Testis (tissue), 2 donors: Measurements from ENCODE around the gene DHX57.

Experiments
- CTCF ChIP-seq, 3 experiments: fragments of 450-650 bp in 2 of 3; fragments of 200-600 bp in 1 of 3; sonication (generic) in 1 of 3; IDR thresholded peaks; one replicate each; pipeline ENCODE4 v1.5.1; 2016 to 2019; ENCODE audit warnings: antibody characterized with exemption in 3 of 3, mild to moderate bottlenecking in 2 of 3, moderate library complexity in 1 of 3
- POLR2A ChIP-seq: fragments of 450-650 bp; IDR thresholded peaks from one replicate; pipeline ENCODE4 v1.6.1; 2017; ENCODE audit warnings: antibody characterized with exemption, mild to moderate bottlenecking, moderate library complexity

GRCh38 chr2:38892819-38893218, 17.1 kb upstream of the DHX57 start:
- TF ChIP-seq CTCF (IDR thresholded peaks at IDR 0.05) (no peak), POLR2A (no peak)
